Activated T-cell treated with anti-CD3 and anti-CD28 coated beads, Interleukin-2, amount 50 U/mL, for 72 hours (primary cell): ENCODE measurements around the gene MICAL2. TPM values are rescaled to one million over a fixed set of nuclear protein-coding genes. Genes with fewer than 3 reads are reported as not detected.

ENCODE experiments used
- ATAC-seq, 2 donors: fragments of 150-1000 bp; cut with Tn5 transposase; replicated peaks in 1 of 2; 2 replicates each; pipeline ENCODE4 v1.10.0; 2021; ENCODE audit warnings: moderate library complexity in 2 of 2, mild to moderate bottlenecking in 1 of 2
- DNase-seq, 2 donors: peaks; one replicate each; pipeline ENCODE4 v3.0.0; 2021 to 2022; ENCODE audit warnings: mixed read lengths in 1 of 2
- H3K27ac Mint-ChIP-seq: one replicate; pipeline ENCODE4 v1.8.0; 2022; ENCODE audit warnings: mild to moderate bottlenecking, moderate library complexity, mixed read lengths
- H3K27me3 Mint-ChIP-seq: one replicate; pipeline ENCODE4 v1.8.0; 2022; ENCODE audit warnings: low read depth, mixed read lengths
- H3K36me3 Mint-ChIP-seq, 2 donors: one replicate each; pipeline ENCODE4 v1.8.0; 2022; ENCODE audit warnings: mixed read lengths in 2 of 2, mild to moderate bottlenecking in 1 of 2; ENCODE audit not compliant: insufficient read depth in 2 of 2
- H3K4me1 Mint-ChIP-seq: one replicate; pipeline ENCODE4 v1.8.0; 2022; ENCODE audit warnings: low read depth, mixed read lengths
- H3K4me3 Mint-ChIP-seq, 2 donors: one replicate each; pipeline ENCODE4 v1.8.0; 2022; ENCODE audit warnings: mild to moderate bottlenecking in 2 of 2, mixed read lengths in 2 of 2, moderate library complexity in 2 of 2
- H3K9me3 Mint-ChIP-seq, 2 donors: one replicate each; pipeline ENCODE4 v1.8.0; 2022; ENCODE audit warnings: mixed read lengths in 2 of 2
- total RNA-seq, 2 donors: library from RNA; stranded (reverse); gene quantifications; one replicate each; pipeline ENCODE4 v1.2.3, GENCODE V29; 2022

The MICAL2 gene
- total RNA-seq, 2 donors from 2014 or later, result 227 to 322 TPM

GRCh38 chr11:12233602-12233925, 123.2 kb downstream of the MICAL2 start:
- Mint-ChIP-seq H3K27me3 (no peaks in the 10 kb centered on the region), H3K4me3 (no peak overlapping the region), H3K9me3 (no peaks in the 10 kb centered on the region), H3K27ac (peak overlapping the region; percentile 34), H3K4me1 (peaks cover 66% of the 10 kb centered on the region), H3K36me3 (peaks cover 21 to 63% of the 10 kb centered on the region in 2 donors)
- DNase-seq, result no peak
- no peak for ATAC-seq

- peaks cover 20 to 63% of the 10 kb centered on the region in 2 donors for H3K36me3 Mint-ChIP-seq
- DNase-seq (no peak), ATAC-seq (no peak)
- no peaks in the 10 kb centered on the region for H3K9me3 Mint-ChIP-seq
- H3K4me3 Mint-ChIP-seq, result peak overlapping the region in 1 of 2 donors; percentile 50
- peak overlapping the region; percentile 66 for H3K27ac Mint-ChIP-seq
- peaks cover 66% of the 10 kb centered on the region for H3K4me1 Mint-ChIP-seq
- no peaks in the 10 kb centered on the region for H3K27me3 Mint-ChIP-seq
Observed at GRCh38 chr11:12234221-12234620, 123.8 kb downstream of the MICAL2 start.

GRCh38 chr11:12235080-12235479, 124.7 kb downstream of the MICAL2 start:
- DNase-seq (no peak), ATAC-seq (no peak)
- no peaks in the 10 kb centered on the region for H3K27me3 Mint-ChIP-seq
- H3K9me3 Mint-ChIP-seq, result no peaks in the 10 kb centered on the region
- H3K36me3 Mint-ChIP-seq, result peaks cover 19 to 61% of the 10 kb centered on the region in 2 donors
- H3K4me1 Mint-ChIP-seq, result peaks cover 66% of the 10 kb centered on the region
- H3K4me3 Mint-ChIP-seq, result peak overlapping the region; percentile 8 to 50
- peak overlapping the region; percentile 73 for H3K27ac Mint-ChIP-seq

GRCh38 chr11:12235553-12235946, 125.2 kb downstream of the MICAL2 start:
- ATAC-seq (peak; percentile 28 to 44), DNase-seq (peak in 1 of 2 donors; percentile 37)
- Mint-ChIP-seq H3K4me3 (peak overlapping the region; percentile 66 to 69), H3K9me3 (no peaks in the 10 kb centered on the region), H3K36me3 (peaks cover 16 to 59% of the 10 kb centered on the region in 2 donors), H3K4me1 (peaks cover 64% of the 10 kb centered on the region), H3K27me3 (no peaks in the 10 kb centered on the region), H3K27ac (peak overlapping the region; percentile 86)

GRCh38 chr11:12235947-12236743, 125.8 kb downstream of the MICAL2 start:
- Mint-ChIP-seq H3K27me3 (no peaks in the 10 kb centered on the region), H3K9me3 (no peaks in the 10 kb centered on the region), H3K27ac (peak overlapping the region; percentile 86), H3K4me1 (peaks cover 64% of the 10 kb centered on the region), H3K4me3 (peak overlapping the region; percentile 66 to 69), H3K36me3 (peaks cover 17 to 58% of the 10 kb centered on the region in 2 donors)
- ATAC-seq, result peak; percentile 86 to 88
- peak; percentile 65 to 76 for DNase-seq

- Mint-ChIP-seq H3K9me3 (no peaks in the 10 kb centered on the region), H3K36me3 (peaks cover 17 to 58% of the 10 kb centered on the region in 2 donors), H3K27ac (peak overlapping the region; percentile 86), H3K27me3 (no peaks in the 10 kb centered on the region), H3K4me1 (peaks cover 65% of the 10 kb centered on the region), H3K4me3 (peak overlapping the region; percentile 18 to 69)
- DNase-seq (no peak), ATAC-seq (no peak)
Observed at GRCh38 chr11:12236744-12237101, 126.3 kb downstream of the MICAL2 start.

- no peak for ATAC-seq
- peaks cover 15 to 54% of the 10 kb centered on the region in 2 donors for H3K36me3 Mint-ChIP-seq
Observed at GRCh38 chr11:12237381-12237784, 127.0 kb downstream of the MICAL2 start.

GRCh38 chr11:12238420-12238819, 128.0 kb downstream of the MICAL2 start:
- H3K9me3 Mint-ChIP-seq, result no peaks in the 10 kb centered on the region
- no peak for ATAC-seq
- peak overlapping the region; percentile 84 for H3K27ac Mint-ChIP-seq
- no peaks in the 10 kb centered on the region for H3K27me3 Mint-ChIP-seq
- peaks cover 15 to 52% of the 10 kb centered on the region in 2 donors for H3K36me3 Mint-ChIP-seq
- H3K4me3 Mint-ChIP-seq, result no peak overlapping the region
- peaks cover 69% of the 10 kb centered on the region for H3K4me1 Mint-ChIP-seq
- no peak for DNase-seq

More at GRCh38 chr11:12237381-12237784, 127.0 kb downstream of the MICAL2 start:
- Mint-ChIP-seq H3K9me3 (no peaks in the 10 kb centered on the region), H3K4me3 (no peak overlapping the region), H3K4me1 (peaks cover 65% of the 10 kb centered on the region), H3K27me3 (no peaks in the 10 kb centered on the region), H3K27ac (no peak overlapping the region)
- no peak for DNase-seq

GRCh38 chr11:12239396-12239795, 129.0 kb downstream of the MICAL2 start:
- no peak for ATAC-seq
- peaks cover 66% of the 10 kb centered on the region for H3K4me1 Mint-ChIP-seq

GRCh38 chr11:12239804-12240371, 129.5 kb downstream of the MICAL2 start:
- no peaks in the 10 kb centered on the region for H3K27me3 Mint-ChIP-seq
- H3K36me3 Mint-ChIP-seq, result peaks cover 13 to 53% of the 10 kb centered on the region in 2 donors
- ATAC-seq (no peak), DNase-seq (no peak)
- H3K27ac Mint-ChIP-seq, result no peak overlapping the region
- H3K4me3 Mint-ChIP-seq, result no peak overlapping the region
- no peaks in the 10 kb centered on the region for H3K9me3 Mint-ChIP-seq
- H3K4me1 Mint-ChIP-seq, result peaks cover 61% of the 10 kb centered on the region

More at GRCh38 chr11:12239396-12239795, 129.0 kb downstream of the MICAL2 start:
- Mint-ChIP-seq H3K36me3 (peaks cover 15 to 55% of the 10 kb centered on the region in 2 donors), H3K27ac (no peak overlapping the region), H3K4me3 (no peak overlapping the region), H3K9me3 (no peaks in the 10 kb centered on the region), H3K27me3 (no peaks in the 10 kb centered on the region)
- no peak for DNase-seq

- peaks cover 54% of the 10 kb centered on the region for H3K4me1 Mint-ChIP-seq
- no peak overlapping the region for H3K27ac Mint-ChIP-seq
- H3K4me3 Mint-ChIP-seq, result no peak overlapping the region
- no peak for ATAC-seq
- no peak for DNase-seq
- no peaks in the 10 kb centered on the region for H3K9me3 Mint-ChIP-seq
- H3K36me3 Mint-ChIP-seq, result peaks cover 13 to 49% of the 10 kb centered on the region in 2 donors
- H3K27me3 Mint-ChIP-seq, result no peaks in the 10 kb centered on the region
Observed at GRCh38 chr11:12240677-12241076, 130.3 kb downstream of the MICAL2 start.

- DNase-seq (no peak), ATAC-seq (no peak)
- H3K27me3 Mint-ChIP-seq, result no peaks in the 10 kb centered on the region
- peaks cover 13 to 51% of the 10 kb centered on the region in 2 donors for H3K36me3 Mint-ChIP-seq
- no peaks in the 10 kb centered on the region for H3K9me3 Mint-ChIP-seq
- H3K27ac Mint-ChIP-seq, result peak overlapping the region; percentile 68
- peak overlapping the region; percentile 51 to 67 for H3K4me3 Mint-ChIP-seq
- peaks cover 46% of the 10 kb centered on the region for H3K4me1 Mint-ChIP-seq
Observed at GRCh38 chr11:12241401-12241800, 131.0 kb downstream of the MICAL2 start.

GRCh38 chr11:12241971-12242672, 131.7 kb downstream of the MICAL2 start:
- Mint-ChIP-seq H3K27ac (peak overlapping the region; percentile 47), H3K9me3 (no peaks in the 10 kb centered on the region), H3K4me1 (peaks cover 39% of the 10 kb centered on the region), H3K27me3 (no peaks in the 10 kb centered on the region), H3K4me3 (peak overlapping the region; percentile 51 to 67), H3K36me3 (peaks cover 13 to 45% of the 10 kb centered on the region in 2 donors)
- peak in 1 of 2 donors; percentile 21 for DNase-seq
- peak; percentile 45 to 61 for ATAC-seq
